SK-N-DZ (cell line): ENCODE measurements around the gene AGO3.
"Not testable (repeated sequence)": the region's sequence is repeated elsewhere in the genome, so short reads cannot be mapped to it uniquely, and the experiment has no call there.

Experiments used
- DNase-seq: peaks from one replicate; pipeline ENCODE4 v3.0.0-alpha.2; 2015; ENCODE audit warnings: low spot score

Gene AGO3

GRCh38 chr1:36007741-36008140, 76.8 kb downstream of the AGO3 start:
- no peak for DNase-seq

- no peak for DNase-seq
These were observed 77.8 kb downstream of the AGO3 start for GRCh38 chr1:36008546-36009197.

GRCh38 chr1:36014722-36015220, 83.9 kb downstream of the AGO3 start:
- no peak for DNase-seq

- no peak for DNase-seq
These were observed 85.8 kb downstream of the AGO3 start for GRCh38 chr1:36016686-36017085.

- no peak for DNase-seq
These were observed 92.3 kb downstream of the AGO3 start for GRCh38 chr1:36023098-36023769.

GRCh38 chr1:36024024-36024423, 93.1 kb downstream of the AGO3 start:
- not testable (repeated sequence) for DNase-seq

- DNase-seq, result no peak
These were observed 93.9 kb downstream of the AGO3 start for GRCh38 chr1:36024847-36025246.

GRCh38 chr1:36027766-36028165, 96.9 kb downstream of the AGO3 start:
- no peak for DNase-seq

GRCh38 chr1:36031441-36031840, 100.5 kb downstream of the AGO3 start:
- DNase-seq, result no peak

GRCh38 chr1:36034692-36035091, 103.8 kb downstream of the AGO3 start:
- DNase-seq, result no peak

- no peak for DNase-seq
These were observed 104.2 kb downstream of the AGO3 start for GRCh38 chr1:36035154-36035553.

- DNase-seq, result no peak
These were observed 109.3 kb downstream of the AGO3 start for GRCh38 chr1:36040238-36040637.

GRCh38 chr1:36051821-36052220, 120.9 kb downstream of the AGO3 start:
- no peak for DNase-seq

- no peak for DNase-seq
These were observed 123.1 kb downstream of the AGO3 start for GRCh38 chr1:36053978-36054377.

GRCh38 chr1:36055706-36056105, 124.8 kb downstream of the AGO3 start:
- no peak for DNase-seq

GRCh38 chr1:36062315-36062714, 131.4 kb downstream of the AGO3 start:
- DNase-seq, result no peak

GRCh38 chr1:36067871-36068270, 137.0 kb downstream of the AGO3 start:
- DNase-seq, result no peak

- DNase-seq, result no peak
These were observed 138.0 kb downstream of the AGO3 start for GRCh38 chr1:36068866-36069265.

GRCh38 chr1:36070349-36070748, 139.4 kb downstream of the AGO3 start:
- no peak for DNase-seq

GRCh38 chr1:36076979-36077573, 146.2 kb downstream of the AGO3 start:
- no peak for DNase-seq

GRCh38 chr1:36080236-36080635, 149.3 kb downstream of the AGO3 start:
- no peak for DNase-seq

- DNase-seq, result no peak
These were observed 149.9 kb downstream of the AGO3 start for GRCh38 chr1:36080801-36081200.

- DNase-seq, result no peak
These were observed 151.1 kb downstream of the AGO3 start for GRCh38 chr1:36081926-36082485.
